ENCODE results near the gene OSBPL3. TPM values are rescaled to one million over a fixed set of nuclear protein-coding genes. Genes with fewer than 3 reads are reported as not detected.

Gene OSBPL3
- total RNA-seq, 2 donors from 2014 or later, result 5.0 to 9.1 TPM

DNA sequence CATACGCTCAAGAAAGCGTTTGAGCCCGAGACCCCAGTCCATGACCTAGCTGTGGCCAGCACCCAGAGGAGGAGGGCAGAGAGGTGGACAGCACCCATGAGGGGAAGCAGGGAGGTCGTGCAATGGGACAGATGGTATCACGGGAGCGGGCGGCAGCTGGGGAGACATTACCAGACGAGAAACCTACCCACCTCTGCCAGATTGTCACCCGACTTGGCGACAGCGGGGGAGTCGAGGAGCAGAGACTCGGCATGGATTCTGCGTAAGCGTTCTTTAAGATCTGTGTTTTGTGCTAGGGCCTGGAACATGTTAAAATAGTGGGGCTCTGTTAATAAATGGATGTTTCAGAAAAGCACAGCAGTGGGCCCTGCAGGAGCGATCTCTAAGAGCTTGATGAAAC is 131.1 kb downstream of the OSBPL3 start:
- intact Hi-C loops (cut with DNase I), result loop anchor here in 1 of 2 donors (2.0 to 5.0 kb wide), 2 partner anchors 58 to 1032 kb away; no protein-coding TSS in a partner anchor
- DNase-seq (ENCODE audit: low spot score), result no peak

DNA sequence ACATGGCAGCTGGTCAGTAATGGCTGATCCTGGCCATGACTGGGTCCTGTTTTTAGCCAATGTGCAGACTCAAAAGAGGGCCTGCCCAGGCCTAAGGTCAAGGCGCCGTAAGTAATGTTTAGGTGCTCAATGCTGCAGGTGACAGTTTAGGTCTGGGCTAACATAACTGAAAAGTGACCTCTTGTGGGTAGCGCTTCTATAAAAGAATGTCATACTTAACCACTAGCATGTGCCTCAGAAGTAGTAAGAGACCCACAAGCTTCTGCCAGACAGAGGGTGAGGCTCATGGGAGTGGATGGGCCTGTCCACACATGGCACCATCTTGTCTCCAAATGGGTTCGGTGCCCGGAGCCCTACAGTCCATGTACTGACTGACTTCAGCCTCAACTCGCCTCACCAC is 132.2 kb downstream of the OSBPL3 start:
- intact Hi-C loops (cut with DNase I), result loop anchor here in 1 of 2 donors (2.0 to 5.0 kb wide), 2 partner anchors 59 to 1030 kb away; no protein-coding TSS in a partner anchor
- no peak for DNase-seq (ENCODE audit: low spot score)

DNA sequence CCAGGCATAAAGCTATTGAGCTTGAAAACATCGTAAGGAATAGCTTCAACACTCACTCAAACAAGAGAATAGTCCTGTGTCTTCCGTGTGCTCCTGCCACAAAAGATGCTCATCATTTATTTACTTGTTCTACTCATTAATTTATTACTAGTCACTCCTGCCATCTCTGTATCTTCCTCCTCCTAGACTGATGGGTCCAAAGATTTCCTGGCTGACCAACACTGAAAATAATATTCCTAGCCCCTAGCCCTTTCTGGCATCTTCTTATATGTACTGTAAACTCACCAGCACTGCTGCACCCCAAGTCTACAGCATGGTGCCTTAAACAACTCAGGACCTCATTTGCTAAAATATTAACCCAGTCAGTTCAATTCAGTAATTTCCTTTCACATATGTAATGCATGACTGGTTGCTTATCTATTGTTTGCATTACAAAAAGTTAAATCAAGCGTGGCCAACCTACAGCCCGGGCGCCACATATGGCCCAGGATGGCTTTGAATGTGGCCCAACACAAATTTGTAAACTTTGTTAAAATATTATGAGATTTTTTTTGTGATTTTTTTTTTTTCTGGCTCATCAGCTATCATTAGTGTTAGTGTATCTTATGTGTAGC is 136.1 kb downstream of the OSBPL3 start:
- intact Hi-C loops (cut with DNase I), result no loop called here
- DNase-seq (ENCODE audit: low spot score), result no peak

DNA sequence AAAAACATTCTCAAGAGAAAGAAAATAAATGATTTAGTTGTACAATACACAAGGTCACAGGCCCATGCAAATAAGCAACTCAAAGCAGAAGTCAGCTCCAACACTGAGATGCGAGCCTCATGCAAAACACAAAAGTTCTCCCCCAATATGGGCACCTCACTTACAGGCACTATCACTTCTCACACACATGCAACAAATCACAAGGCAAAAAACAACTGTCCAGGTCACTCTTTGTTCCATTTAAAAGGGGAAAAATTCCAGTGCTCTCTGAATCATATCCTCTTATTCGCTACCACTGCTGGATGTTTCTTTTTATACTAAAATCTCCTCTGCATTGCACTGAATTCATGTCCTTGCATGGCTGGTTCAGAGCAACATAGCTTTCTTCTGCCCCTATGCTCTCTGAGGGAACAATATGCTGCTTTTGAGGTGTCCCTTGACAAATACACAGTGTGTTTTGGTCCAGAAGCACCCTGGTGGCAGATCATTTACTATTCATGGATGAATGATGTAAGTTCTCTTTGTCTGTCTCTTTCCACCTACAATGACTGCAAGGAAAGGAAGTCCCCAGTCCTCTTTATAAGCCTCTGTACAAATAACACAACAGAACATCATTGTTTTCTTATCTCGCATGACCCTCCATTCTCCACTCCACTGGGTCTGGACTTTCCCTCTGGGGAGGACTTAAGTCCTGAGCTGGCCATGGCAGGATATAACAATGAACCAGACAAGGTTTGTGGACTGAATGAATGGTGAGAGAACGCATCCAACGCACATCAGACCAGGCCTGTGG is 137.3 kb downstream of the OSBPL3 start:
- DNase-seq (ENCODE audit: low spot score), result no peak
- intact Hi-C loops (cut with DNase I), result no loop called here

DNA sequence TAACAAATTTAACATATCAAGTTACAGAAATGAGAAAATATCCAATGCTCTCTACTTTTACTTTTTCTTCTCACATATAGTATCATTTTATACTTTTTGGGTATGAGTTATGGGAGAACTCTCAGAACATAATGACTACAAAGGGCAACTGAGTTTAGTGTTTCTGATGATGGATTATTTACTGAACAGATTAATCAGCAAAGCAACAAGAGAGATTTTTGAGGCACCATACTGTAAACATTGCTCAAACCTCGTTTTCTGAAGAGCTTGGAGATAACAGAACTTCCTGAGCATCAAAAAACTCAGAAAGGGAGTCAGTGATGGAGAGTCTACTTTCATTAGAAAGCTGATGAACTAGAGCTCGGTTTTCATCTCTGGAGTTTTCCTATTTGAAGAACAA is 137.9 kb downstream of the OSBPL3 start:
- no peak for DNase-seq (ENCODE audit: low spot score)
- intact Hi-C loops (cut with DNase I), result no loop called here

DNA sequence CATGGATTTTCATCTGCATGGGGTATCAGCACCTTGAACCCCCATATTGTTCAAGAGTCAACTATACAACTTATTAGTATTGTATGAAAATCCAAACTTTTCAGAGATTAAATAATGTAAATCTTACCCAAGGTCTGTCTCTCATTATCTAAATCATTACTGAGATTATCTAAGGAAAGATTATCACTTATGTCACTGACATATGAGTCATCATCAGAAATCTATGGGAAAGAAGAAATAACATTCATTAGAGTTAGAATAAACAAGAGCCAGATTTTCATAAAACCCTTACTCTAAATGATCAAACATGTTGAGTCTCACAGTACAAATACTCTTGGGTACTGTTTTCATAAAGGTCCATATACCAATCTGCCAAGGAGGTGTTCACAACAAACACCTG is 139.4 kb downstream of the OSBPL3 start:
- intact Hi-C loops (cut with DNase I), result no loop called here
- DNase-seq (ENCODE audit: low spot score), result no peak

DNA sequence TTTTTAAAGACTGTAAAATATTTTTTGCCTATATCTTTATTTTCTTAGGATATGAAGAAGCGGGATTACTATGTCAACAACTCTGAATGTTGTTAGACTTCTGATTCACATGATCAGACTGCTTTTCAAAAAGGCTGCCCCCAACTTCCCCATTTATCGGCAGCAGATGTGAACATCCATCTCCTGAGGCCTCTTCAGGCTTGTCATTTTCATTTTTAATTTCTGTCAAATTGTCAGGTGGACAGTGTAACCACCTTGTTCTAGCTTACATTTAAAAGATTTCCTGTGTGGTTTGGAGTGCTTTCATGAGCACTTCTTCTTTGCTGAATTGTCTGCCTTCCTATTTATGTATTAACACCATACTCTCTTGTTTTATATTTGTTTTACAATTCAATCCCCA is 143.9 kb downstream of the OSBPL3 start:
- intact Hi-C loops (cut with DNase I), result no loop called here
- no peak for DNase-seq (ENCODE audit: low spot score)

DNA sequence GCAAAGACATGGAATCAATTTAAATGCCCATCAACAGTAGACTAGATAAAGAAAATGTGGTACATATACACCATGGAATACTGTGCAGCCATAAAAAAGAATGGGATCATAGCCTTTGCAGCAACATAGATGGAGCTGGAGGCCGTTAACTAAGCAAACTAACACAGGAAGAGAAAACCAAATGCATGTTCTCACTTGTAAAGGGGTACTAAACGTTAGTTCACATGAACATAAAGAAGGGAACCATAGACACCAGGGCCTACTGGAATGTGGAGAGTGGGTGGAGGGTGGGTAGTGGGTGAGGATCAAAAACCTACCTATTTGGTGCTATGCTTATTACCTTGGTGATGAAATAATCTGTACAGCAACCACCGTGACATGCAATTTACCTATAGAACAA is 144.3 kb downstream of the OSBPL3 start:
- no peak for DNase-seq (ENCODE audit: low spot score)
- intact Hi-C loops (cut with DNase I), result no loop called here

DNA sequence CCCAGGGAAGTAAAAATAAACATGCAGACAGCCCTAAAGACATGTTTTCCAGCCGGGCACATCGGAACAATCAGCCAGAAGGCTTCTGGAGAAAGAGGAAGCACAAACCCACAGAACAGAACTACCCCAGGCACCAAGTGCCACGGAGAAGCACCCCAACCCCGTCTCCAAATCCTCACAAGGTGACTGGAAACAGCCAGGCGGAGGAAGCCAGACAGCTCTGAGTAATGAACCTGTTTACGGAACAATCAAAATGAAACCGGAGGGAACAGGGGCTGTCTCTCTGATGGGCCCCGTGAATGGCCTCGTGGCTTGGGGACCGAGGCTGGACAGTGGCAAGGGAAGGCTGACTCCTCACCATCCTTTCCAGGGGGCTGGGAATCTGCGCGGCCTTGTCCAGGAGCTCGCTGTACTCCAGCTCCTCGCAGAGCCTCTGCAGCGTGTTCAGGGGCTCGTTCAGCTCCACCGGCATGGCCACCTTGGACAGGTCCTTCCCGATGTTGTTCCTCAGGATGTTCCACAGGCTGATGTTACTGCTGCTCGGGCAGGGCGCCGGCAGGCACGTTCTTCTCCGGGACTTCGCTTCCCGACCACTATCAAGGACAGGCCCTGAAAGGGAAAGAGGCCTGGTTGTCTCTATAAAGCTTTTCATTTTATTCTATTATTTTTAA is 145.7 kb downstream of the OSBPL3 start:
- intact Hi-C loops (cut with DNase I), result no loop called here
- no peak for DNase-seq (ENCODE audit: low spot score)

DNA sequence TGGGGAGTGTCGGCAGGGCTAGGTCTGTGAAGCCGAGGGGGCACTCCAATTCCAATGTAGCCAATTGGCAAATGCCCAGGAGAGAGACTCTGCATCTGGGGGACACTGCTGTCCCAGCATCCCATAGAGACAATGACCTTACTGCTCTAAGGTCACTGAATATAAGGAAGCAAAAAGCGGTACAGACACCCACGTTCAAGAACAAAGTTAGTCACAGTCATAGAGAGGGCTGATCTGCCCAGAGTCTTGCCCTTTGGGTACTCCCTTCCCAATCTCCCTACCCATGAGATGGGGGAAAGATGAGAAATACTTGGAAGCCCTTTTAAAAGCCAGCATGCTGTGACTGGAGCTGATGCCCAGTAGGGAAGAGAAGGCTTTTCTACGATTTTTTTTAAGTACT is 146.4 kb downstream of the OSBPL3 start:
- intact Hi-C loops (cut with DNase I), result no loop called here
- no peak for DNase-seq (ENCODE audit: low spot score)

DNA sequence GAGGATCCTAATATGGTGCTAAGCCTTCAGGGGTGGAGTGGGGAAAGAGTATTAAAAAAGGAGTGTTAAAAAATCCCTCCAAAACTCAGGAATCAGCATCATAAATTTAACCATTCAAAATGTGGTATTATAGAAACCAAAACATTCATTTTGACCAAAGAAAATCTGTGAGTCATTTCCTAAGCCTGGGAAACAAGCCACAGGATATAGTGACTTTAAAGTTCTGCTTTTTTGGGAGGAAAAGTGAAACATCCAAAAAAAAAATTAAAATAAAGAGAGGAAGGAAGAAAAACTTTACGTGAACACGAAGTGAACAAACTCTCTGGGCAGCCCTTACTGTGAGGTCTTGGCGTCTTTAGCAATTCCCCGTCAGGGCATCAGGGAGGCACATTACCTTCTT is 148.7 kb downstream of the OSBPL3 start:
- no peak for DNase-seq (ENCODE audit: low spot score)
- intact Hi-C loops (cut with DNase I), result no loop called here

DNA sequence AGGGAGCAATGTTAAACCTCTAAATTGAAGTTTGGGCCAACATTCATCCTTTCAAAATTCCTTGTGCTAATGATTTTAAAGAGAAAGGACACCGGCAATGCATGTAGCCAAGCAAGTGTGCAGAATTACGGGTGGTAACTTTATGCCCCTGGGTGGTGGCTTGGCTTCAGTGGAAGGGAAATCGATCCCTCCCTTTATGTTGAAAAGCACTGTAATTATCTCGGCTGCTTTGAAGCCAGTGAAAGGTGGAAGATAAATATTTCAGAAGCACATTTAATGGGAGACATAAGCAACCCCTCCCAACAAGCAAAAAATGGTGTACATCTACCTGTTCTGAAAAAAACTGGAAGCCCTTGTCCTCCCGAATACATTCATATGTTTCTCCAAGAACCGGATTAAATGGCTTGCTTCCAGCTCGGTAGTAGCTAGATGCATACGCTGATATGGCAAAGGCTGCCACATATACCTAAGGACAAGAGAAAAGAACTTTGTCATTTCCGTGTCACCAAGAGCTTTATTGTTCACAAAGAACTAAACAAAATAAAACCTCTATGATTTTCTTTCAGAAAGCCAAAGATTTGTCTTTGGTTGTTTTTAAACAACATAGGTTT is 149.4 kb downstream of the OSBPL3 start:
- intact Hi-C loops (cut with DNase I), result no loop called here
- DNase-seq (ENCODE audit: low spot score), result no peak

DNA sequence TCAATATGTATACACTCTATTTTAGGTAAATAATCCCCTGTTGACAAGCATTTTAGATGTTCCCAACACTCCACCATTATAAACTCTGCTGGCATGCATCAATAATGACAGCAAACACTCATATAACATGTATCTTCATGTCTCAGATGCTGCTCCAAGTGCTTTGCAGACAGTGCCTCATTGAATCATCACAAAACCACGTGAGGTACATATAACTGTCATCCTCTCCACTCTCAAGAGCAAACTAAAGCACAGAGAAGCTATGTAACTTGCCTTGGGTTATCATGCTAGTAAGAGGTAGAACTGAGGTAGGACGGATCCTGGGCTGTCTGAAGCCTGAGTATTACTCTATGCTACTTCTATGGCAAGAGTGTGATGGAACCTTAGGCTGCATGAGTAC is 150.2 kb downstream of the OSBPL3 start:
- intact Hi-C loops (cut with DNase I), result loop anchor here in 1 of 2 donors (5.0 kb wide), 1 partner anchor 148 kb away; no protein-coding TSS in a partner anchor

DNA sequence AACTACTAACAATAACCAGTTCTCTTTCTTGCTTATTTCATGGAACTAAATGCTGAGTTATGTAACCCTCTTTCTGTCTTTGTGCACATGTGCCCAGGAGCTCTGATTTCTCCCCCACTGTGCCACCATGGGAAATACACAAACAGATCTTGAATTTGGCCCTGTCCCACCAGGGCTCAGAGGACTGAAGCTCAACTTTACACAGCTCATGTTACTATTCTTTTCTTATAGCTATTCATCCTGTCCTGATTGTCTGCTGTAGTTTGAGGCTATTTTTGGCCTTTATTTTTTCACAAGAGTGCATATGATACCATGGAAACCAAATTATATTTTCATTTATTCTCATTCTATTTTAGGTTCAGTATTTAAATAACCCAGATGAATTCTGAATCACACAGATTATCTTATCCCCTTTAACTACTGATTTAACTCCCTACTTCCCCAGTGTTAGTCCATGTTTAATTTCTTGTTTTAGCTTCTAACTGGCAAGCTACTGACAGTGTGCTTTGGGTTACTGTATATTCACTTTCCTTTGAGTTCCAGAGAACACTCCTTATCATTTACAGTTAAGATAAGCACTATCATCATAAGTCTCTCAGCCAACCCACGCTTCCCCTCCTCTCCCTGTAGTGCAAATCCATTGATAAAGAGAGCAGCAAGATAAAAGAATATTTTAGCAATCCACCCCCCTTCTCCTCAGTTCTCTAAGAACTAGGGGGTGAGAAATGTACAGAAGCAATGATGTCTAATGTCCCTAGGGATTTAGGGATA is 150.9 kb downstream of the OSBPL3 start:
- no peak for DNase-seq (ENCODE audit: low spot score)
- intact Hi-C loops (cut with DNase I), result loop anchor here in 1 of 2 donors (5.0 kb wide), 1 partner anchor 148 kb away; no protein-coding TSS in a partner anchor

More for the DNA sequence above, 150.2 kb downstream of the OSBPL3 start:
- no peak for DNase-seq (ENCODE audit: low spot score)

DNA sequence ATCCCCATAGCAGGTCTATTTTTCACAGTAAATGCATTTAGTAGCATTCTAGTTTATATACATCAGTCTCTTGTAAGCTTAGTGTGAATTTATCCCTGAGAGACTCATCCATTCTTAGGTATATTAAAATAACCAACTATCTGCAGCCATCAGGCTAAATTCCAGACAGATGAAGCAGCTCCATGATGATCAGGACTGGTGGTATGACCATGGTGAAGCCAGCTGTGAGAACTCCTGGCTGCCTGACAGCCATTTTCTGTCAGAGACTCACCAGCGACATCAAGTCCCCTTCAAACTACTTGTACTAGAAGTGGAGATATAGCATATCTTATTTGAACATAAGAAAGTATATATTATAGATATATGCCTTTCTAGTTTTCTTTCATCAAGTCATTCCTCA is 152.4 kb downstream of the OSBPL3 start:
- intact Hi-C loops (cut with DNase I), result loop anchor here in 1 of 2 donors (5.0 kb wide), 1 partner anchor 150 kb away; no protein-coding TSS in a partner anchor
- DNase-seq (ENCODE audit: low spot score), result no peak

DNA sequence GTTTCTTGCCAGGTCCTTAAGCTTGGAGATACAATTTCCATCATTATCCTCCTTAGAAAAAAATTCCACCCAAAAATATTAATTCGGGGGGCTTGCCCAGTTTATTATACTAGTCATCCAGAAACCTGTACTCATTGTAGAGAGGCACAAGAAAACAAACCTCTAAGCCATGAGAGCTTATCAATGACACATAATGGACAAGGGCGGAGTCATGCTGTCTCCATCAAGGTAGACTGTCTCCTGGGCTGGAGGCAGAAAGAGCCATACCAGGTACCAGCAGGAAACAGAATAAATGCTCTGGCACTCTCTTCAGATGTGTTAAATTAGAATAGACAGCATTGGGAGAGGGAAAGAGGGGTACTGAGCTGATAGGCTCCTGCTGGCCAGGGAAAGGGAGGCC is 153.0 kb downstream of the OSBPL3 start:
- intact Hi-C loops (cut with DNase I), result loop anchor here in 1 of 2 donors (5.0 kb wide), 1 partner anchor 150 kb away; no protein-coding TSS in a partner anchor
- no peak for DNase-seq (ENCODE audit: low spot score)

DNA sequence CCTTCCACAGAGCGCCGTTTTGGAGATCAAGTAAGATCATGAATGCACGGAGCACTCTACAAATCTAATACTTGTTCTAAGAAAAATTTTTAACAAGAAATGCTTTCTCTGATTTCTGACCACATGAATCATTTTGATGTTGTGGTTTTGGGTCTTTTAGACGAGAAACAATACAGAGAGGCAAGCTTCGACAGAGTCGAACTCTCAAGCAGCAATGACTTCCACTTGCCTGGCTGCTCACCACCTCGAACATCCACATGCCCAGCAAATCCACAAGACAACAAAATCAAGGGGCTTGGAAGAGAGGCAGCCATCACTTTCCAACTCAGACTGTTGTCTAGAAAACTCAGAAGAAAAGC is 153.3 kb downstream of the OSBPL3 start:
- no peak for DNase-seq (ENCODE audit: low spot score)
- intact Hi-C loops (cut with DNase I), result loop anchor here in 1 of 2 donors (5.0 kb wide), 1 partner anchor 151 kb away; no protein-coding TSS in a partner anchor

DNA sequence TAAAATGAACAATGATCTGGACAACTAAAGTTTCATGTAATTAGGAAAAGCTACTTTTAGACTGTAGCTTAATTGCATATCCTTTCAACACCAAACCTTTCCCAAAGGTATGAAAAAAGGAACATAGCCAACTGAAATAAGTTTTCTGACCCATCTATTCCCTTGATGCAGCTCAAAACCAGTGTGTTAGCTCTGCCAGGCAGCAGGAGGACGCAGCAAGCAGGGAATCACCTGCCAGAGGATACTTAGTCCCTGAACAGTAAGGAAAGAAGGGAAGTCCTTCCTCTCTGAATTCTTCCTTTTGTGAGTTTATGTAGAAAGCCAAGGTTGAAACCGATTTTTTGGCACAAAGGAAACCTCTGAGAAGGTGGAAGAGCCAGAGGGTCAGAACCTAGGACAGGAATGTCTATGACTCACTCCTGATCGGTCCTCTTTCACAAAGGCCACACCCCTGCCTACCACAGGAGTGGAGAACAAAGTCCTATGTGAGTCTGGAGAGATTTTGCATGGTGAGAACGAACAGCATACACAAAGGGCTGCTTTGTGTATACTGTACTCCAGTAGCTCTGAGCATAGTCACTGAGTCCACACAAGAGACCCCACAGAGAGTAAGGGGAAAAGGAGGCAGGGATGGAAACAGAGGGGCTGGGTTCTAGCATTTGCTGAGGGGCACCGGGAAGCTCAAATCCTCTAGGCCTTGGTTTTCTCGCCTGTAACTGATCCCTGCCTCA is 153.9 kb downstream of the OSBPL3 start:
- no peak for DNase-seq (ENCODE audit: low spot score)
- intact Hi-C loops (cut with DNase I), result loop anchor here in 1 of 2 donors (5.0 kb wide), 1 partner anchor 151 kb away; no protein-coding TSS in a partner anchor
